NCI-H69 (cell line): ENCODE results near the gene SYNDIG1L.

Source experiments
- DNase-seq: peaks from one replicate; lab custom pipeline; 2025; lab: John Stamatoyannopoulos, UW

Gene SYNDIG1L

DNA sequence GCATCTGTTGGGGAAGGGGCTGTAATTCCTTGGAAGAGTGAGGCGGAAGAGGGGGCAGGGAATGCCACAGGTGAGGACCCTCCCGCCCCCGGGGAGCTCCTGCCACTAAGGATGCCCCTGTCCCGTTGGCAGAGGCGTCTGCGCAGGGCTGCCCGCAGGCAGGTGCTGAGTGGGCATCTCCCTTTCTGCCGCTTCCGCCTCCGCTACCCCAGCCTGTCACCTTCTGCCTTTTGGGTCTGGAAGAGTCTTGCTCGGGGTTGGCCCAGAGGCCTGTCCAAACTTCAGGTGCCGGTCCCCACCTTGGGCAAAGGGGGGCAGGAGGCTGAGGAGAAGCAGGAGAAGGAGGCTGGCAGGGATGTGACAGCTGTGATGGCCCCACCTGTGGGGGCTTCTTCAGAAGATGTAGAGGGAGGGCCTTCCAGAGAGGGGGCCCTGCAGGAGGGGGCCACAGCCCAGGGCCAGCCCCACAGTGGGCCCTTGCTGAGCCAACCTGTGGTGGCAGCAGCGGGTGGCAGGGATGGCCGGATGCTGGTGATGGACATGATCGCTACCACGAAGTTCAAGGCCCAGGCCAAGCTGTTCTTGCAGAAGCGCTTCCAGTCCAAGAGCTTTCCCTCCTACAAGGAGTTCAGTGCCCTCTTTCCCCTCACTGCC is 67.7 kb downstream of the SYNDIG1L start:
- no peak for DNase-seq

GRCh38 chr14:74357585-74357984 is 68.4 kb downstream of the SYNDIG1L start:
- no peak for DNase-seq

DNA sequence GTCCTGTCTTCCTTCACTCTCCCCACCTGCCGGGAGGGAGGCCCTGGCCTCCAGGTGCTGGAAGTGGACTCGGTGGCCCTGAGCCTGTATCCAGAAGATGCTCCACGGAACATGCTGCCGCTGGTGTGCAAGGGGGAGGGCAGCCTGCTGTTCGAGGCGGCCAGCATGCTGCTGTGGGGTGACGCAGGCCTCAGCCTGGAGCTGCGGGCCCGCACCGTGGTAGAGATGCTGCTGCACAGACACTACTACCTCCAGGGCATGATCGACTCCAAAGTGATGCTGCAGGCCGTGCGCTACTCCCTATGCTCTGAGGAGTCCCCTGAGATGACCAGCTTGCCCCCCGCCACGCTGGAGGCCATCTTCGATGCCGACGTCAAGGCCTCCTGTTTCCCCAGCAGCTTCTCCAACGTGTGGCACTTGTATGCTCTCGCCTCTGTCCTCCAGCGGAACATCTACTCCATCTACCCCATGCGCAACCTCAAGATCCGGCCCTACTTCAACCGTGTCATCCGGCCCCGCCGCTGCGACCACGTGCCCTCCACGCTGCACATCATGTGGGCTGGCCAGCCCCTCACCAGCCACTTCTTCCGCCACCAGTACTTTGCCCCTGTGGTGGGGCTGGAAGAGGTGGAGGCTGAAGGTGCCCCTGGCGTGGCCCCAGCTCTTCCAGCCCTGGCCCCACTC is 69.0 kb downstream of the SYNDIG1L start:
- no peak for DNase-seq
